Activated CD8-positive, alpha-beta T cell treated with anti-CD3 and anti-CD28 coated beads for 36 hours (primary cell): Measurements from ENCODE around the gene CTTNBP2NL. TPM values are rescaled to one million over a fixed set of nuclear protein-coding genes. Genes with fewer than 3 reads are reported as not detected.
A peak's percentile ranks its signal among the peaks of the same experiment; 100 is the strongest.

Experiments used
- ATAC-seq: fragments of 200-7000 bp; cut with Tn5 transposase; one replicate; pipeline ENCODE4 v1.10.0; 2021; ENCODE audit warnings: mild to moderate bottlenecking, moderate library complexity
- CTCF ChIA-PET: fragments of 350-600 bp; sonication (Branson Sonifier 250); formaldehyde crosslinking; loops from one replicate; lab custom pipeline; 2021; ENCODE audit warnings: antibody characterized with exemption; lab: Charles Lee
- POLR2A ChIA-PET: fragments of 350-600 bp; sonication (Branson Sonifier 250); formaldehyde crosslinking; loops from one replicate; lab custom pipeline; 2021; ENCODE audit warnings: antibody characterized with exemption; lab: Charles Lee
- DNase-seq: peaks from one replicate; pipeline ENCODE4 v3.0.0-alpha.2; 2020
- H3K27ac Mint-ChIP-seq: one replicate; pipeline ENCODE4 v1.8.0; 2021; ENCODE audit warnings: mild to moderate bottlenecking, mixed read lengths
- H3K27me3 Mint-ChIP-seq: one replicate; pipeline ENCODE4 v1.8.0; 2021; ENCODE audit warnings: mixed read lengths
- H3K36me3 Mint-ChIP-seq: one replicate; pipeline ENCODE4 v1.8.0; 2021; ENCODE audit warnings: low read depth, mixed read lengths
- H3K4me1 Mint-ChIP-seq: one replicate; pipeline ENCODE4 v1.8.0; 2021; ENCODE audit warnings: low read depth, mixed read lengths
- H3K4me3 Mint-ChIP-seq: one replicate; pipeline ENCODE4 v1.8.0; 2021; ENCODE audit warnings: mild to moderate bottlenecking, moderate library complexity, mixed read lengths
- H3K9me3 Mint-ChIP-seq: one replicate; pipeline ENCODE4 v1.8.0; 2021; ENCODE audit warnings: mixed read lengths
- intact Hi-C: fragments of 100-400 bp; cut with micrococcal nuclease; formaldehyde crosslinking; loops from one replicate; pipeline ENCODE4 v1.10.0; 2022
- microRNA-seq: library from miRNA; unstranded; fragments of <30 nt; microRNA quantifications from one replicate; pipeline ENCODE4 v1.2.0, GENCODE V29; 2022; ENCODE audit warnings: borderline microRNAs expressed, borderline replicate concordance
- total RNA-seq, 2 experiments: library from RNA; stranded (reverse); gene quantifications; one replicate each; pipeline ENCODE4 v1.2.3, GENCODE V29; 2021
- TF ChIP-seq, protein P1 (sequence below): fragments of 200-600 bp; IDR thresholded peaks from one replicate; pipeline ENCODE4 v1.8.0; 2022; ENCODE audit warnings: antibody characterized with exemption, mild to moderate bottlenecking

Gene CTTNBP2NL
- total RNA-seq, 2 experiments from 2014 or later = 1.1 to 1.7 TPM

DNA sequence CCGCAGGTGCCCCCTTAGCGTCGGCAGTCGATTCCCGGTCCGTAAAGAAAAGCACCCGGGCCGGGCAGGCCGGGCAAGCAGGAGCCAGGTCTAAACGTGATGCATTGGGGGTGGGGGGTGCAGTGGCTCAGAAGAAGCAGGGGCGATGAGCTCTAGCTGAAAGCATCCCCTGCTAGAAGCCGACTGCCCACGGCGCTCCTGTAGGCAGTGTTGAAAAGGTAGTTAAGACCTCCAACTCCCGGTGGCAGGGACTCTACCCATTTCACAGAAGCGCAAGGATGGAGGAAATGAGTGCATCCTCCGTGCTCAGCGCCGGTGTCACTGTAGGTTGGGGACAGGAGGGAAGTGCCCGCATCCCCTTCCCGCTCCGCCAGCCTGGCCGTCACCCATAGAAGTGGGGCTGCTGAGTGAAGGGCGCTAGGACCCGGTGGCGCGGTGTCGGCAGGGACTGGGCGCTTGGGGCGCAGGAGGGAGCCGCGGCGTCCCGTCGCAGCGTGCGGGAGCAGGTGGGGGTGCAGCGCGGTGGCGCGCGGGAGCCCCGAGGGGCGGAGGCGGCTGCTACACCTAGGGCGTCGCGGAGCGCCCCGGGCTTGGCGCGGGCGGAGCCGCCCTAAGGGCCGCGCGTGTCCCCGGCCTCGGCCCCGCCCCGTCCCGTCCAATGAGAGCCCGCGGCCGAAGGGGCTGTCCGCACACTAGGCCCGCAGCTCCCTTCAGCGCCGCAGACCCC lies 112.4 kb downstream of the CTTNBP2NL start, which contains the start of gene WNT2B:
TSS of gene WNT2B (plus strand) at position 688 of the 727 bp plus-strand sequence. CDS start 298 bp downstream, outside the sequence.
- ChIA-PET POLR2A (interaction anchor here (1.1 to 2.1 kb wide), 2 partner anchors 44 to 110 kb away, joined by 3 to 5 read pairs; no protein-coding TSS in a partner anchor), CTCF (interaction anchor here (1.9 to 3.0 kb wide), 2 partner anchors 106 to 117 kb away, joined by 6 to 14 read pairs; no protein-coding TSS in a partner anchor)
- Mint-ChIP-seq H3K9me3 (no peaks in the 10 kb centered on the region), H3K27me3 (peaks cover 32% of the 10 kb centered on the region), H3K4me3 (peak within 1 kb of the TSS; percentile 67), H3K4me1 (peaks cover 2% of the 10 kb centered on the region), H3K36me3 (no peaks in the 10 kb centered on the region), H3K27ac (no peak within 1 kb of the TSS)
- ATAC-seq (peak; percentile 82), DNase-seq (peak; percentile 64)
- TF ChIP-seq, protein P1, sequence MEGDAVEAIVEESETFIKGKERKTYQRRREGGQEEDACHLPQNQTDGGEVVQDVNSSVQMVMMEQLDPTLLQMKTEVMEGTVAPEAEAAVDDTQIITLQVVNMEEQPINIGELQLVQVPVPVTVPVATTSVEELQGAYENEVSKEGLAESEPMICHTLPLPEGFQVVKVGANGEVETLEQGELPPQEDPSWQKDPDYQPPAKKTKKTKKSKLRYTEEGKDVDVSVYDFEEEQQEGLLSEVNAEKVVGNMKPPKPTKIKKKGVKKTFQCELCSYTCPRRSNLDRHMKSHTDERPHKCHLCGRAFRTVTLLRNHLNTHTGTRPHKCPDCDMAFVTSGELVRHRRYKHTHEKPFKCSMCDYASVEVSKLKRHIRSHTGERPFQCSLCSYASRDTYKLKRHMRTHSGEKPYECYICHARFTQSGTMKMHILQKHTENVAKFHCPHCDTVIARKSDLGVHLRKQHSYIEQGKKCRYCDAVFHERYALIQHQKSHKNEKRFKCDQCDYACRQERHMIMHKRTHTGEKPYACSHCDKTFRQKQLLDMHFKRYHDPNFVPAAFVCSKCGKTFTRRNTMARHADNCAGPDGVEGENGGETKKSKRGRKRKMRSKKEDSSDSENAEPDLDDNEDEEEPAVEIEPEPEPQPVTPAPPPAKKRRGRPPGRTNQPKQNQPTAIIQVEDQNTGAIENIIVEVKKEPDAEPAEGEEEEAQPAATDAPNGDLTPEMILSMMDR = no peak
- intact Hi-C loops = loop anchor here (10.0 kb wide), 1 partner anchor 106 kb away; the partner anchor contains the start of genes CAPZA1 and ST7L

DNA sequence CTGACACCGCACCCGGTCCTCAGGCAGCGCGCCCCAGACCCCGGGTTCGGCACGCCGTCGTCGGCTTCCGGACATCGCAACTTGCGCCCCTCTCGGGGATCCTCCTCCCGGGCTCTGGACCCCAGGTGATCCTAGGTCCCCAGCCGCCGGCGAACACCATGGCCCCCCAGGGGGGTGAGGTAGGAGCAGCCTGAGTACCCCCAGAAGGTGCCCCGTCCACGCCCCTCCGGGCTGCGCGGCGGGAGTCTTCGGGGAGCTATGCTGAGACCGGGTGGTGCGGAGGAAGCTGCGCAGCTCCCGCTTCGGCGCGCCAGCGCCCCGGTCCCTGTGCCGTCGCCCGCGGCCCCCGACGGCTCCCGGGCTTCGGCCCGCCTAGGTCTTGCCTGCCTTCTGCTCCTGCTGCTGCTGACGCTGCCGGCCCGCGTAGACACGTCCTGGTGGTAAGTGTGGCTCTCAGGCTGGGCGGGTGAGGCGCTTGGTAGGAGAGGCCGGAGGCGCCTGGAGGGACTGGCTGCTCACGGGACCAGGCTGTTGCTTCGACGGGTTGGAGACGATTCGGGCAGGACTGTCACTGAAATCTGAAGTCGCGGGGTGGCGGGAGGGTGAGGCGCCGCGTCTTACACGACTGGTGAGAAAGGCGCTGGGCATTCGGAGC lies 113.1 kb downstream of the CTTNBP2NL start:
- Mint-ChIP-seq H3K4me3 (peak overlapping the region; percentile 41), H3K4me1 (peaks cover 2% of the 10 kb centered on the region), H3K27me3 (peaks cover 28% of the 10 kb centered on the region), H3K36me3 (no peaks in the 10 kb centered on the region), H3K9me3 (no peaks in the 10 kb centered on the region), H3K27ac (no peak overlapping the region)
- ChIA-PET CTCF (interaction anchor here (0.9 to 3.0 kb wide), 4 partner anchors 105 to 207 kb away, joined by 4 to 14 read pairs (median 6); partner anchors contain the start of gene PPM1J), POLR2A (interaction anchor here (0.6 to 2.1 kb wide), 3 partner anchors 44 to 287 kb away, joined by 3 to 5 read pairs (median 3); no protein-coding TSS in a partner anchor)
- DNase-seq = peak; percentile 24
- intact Hi-C loops = loop anchor here (10.0 kb wide), 1 partner anchor 106 kb away; the partner anchor contains the start of genes CAPZA1 and ST7L
- ATAC-seq = peak; percentile 43
- TF ChIP-seq, protein P1 = no peak

DNA sequence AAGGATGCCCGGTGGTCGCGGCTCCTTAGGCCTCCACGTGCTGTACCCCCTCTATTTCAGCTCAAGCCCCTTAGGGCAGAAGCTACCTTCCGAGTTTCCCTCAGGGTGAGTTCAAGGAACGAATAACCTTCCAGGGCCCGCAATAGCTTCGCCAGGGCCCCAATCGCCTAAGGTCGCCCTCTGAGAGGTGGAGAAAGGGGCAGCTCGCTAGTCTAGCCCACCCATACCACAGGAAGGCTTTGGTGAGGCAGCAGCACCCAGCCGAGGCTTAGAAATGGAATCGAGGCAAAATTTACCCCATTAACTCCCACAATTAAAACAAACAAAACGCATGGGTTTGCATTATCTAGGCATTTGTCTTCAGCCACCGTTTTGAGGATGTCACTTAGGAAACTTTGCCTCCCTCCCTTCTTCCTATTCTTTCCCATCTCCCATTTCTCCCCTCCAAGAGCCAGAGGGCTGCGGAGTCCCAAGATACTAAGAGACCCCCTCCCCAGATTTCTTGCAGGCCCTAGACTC lies 113.7 kb downstream of the CTTNBP2NL start:
- peaks cover 26% of the 10 kb centered on the region for H3K27me3 Mint-ChIP-seq
- no peak overlapping the region for H3K27ac Mint-ChIP-seq
- no peak for ATAC-seq
- no peaks in the 10 kb centered on the region for H3K36me3 Mint-ChIP-seq
- peak overlapping the region; percentile 41 for H3K4me3 Mint-ChIP-seq
- H3K4me1 Mint-ChIP-seq = peaks cover 2% of the 10 kb centered on the region
- DNase-seq = no peak
- intact Hi-C loops = loop anchor here (10.0 kb wide), 1 partner anchor 105 kb away; the partner anchor contains the start of genes CAPZA1 and ST7L
- POLR2A ChIA-PET = interaction anchor here (0.6 to 2.1 kb wide), 3 partner anchors 108 to 286 kb away, joined by 3 to 5 read pairs (median 3); no protein-coding TSS in a partner anchor
- TF ChIP-seq, protein P1 = no peak
- CTCF ChIA-PET = interaction anchor here (0.9 to 3.0 kb wide), 4 partner anchors 104 to 206 kb away, joined by 4 to 14 read pairs (median 6); partner anchors contain the start of gene PPM1J
- no peaks in the 10 kb centered on the region for H3K9me3 Mint-ChIP-seq

DNA sequence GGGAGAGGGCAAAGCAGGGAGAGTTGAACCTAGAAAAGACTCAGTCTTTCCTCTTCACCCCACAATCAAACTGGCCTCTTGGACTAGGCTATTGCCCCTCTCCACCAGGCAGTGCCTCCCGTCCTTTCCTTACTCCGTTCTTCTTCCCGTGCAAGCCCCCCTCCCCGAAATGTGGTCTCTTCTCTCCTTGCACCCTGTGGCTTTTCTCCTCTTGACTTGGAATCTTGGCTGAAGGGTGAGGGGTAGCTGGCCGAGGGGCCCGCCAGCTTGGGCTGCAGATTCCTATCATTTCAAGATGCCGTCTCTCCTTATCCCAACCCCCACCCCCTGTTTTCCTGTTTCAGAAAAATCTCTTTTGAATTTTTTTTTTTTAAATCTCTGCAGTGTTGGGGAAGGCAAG lies 114.3 kb downstream of the CTTNBP2NL start:
- Mint-ChIP-seq H3K4me3 (no peak overlapping the region), H3K9me3 (no peaks in the 10 kb centered on the region), H3K4me1 (peaks cover 2% of the 10 kb centered on the region), H3K27me3 (peaks cover 25% of the 10 kb centered on the region), H3K36me3 (no peaks in the 10 kb centered on the region), H3K27ac (no peak overlapping the region)
- ChIA-PET POLR2A (interaction anchor here (0.6 kb wide), 1 partner anchor 107 kb away, joined by 3 read pairs; no protein-coding TSS in a partner anchor), CTCF (interaction anchor here (0.9 to 3.0 kb wide), 4 partner anchors 9 to 198 kb away, joined by 3 to 14 read pairs (median 5); no protein-coding TSS in a partner anchor)
- intact Hi-C loops = no loop called here
- DNase-seq (no peak), ATAC-seq (no peak)
- TF ChIP-seq, protein P1 = no peak

Small RNAs within 50 kb of the gene (microRNA-seq; reads per million reads assigned to microRNA genes)
- not detected for gene MIR4256

Other genes with a start within 250 kb of the CTTNBP2NL start
- gene WNT2B, start 112.8 kb downstream of the CTTNBP2NL start, total RNA-seq = not detected
- 10 to 100 TPM; 11.9 to 12.2 TPM for gene ST7L, start 222.9 kb downstream of the CTTNBP2NL start, total RNA-seq
- gene CAPZA1, start 223.6 kb downstream of the CTTNBP2NL start, total RNA-seq = 100 to 1,000 TPM; 220 to 230 TPM